Dermis microvascular lymphatic vessel endothelial cell (primary cell): ENCODE measurements around the gene LSP1. TPM values are rescaled to one million over a fixed set of nuclear protein-coding genes. Genes with fewer than 3 reads are reported as not detected.

Experiments used
- DNase-seq, 2 donors: peaks; one replicate each; pipeline versions ENCODE4 v3.0.0 to v3.0.0-alpha.2; 2010; ENCODE audit warnings: low read depth in 2 of 2
- total RNA-seq: library from RNA; depleted of rRNA; stranded (reverse); fragments of >200 nt; gene quantifications from 2 replicates; pipeline ENCODE4 v1.2.1, GENCODE V29; 2014

Gene LSP1
- total RNA-seq, 1 donor from 2014 or later = under 0.01 TPM

GRCh38 chr11:1916132-1916985 is 63.5 kb downstream of the LSP1 start:
- no peak for DNase-seq

DNA sequence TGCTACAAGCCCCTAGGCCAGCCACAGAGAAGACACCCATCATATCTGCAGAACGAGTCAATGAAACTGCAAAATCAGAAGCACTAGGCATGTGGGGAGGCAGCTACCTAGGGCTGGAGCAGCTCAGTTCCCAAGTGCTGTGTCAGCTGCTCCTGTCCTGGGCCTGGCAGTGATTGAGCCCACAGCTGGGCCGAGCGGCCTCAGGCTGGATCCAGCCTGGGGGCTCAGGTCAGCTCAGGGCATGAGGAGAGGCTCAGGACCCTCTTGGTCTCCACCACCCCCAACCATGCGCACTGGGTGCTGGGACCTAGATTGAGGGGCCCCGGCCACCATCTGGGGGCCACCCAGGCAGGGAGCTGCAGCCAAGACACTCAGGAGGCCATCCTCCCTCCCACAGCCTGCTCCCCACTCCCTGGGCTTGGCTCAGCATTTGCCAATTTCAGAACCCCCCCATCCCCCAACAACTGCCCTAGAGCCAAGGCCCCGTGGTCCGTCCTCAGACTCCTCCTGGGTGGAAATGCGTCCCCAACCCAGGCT is 64.2 kb downstream of the LSP1 start:
- DNase-seq = no peak

- DNase-seq = no peak
Measured at GRCh38 chr11:1917523-1918435, 64.9 kb downstream of the LSP1 start.

- no peak for DNase-seq
Measured at GRCh38 chr11:1918436-1919315, 65.8 kb downstream of the LSP1 start.

DNA sequence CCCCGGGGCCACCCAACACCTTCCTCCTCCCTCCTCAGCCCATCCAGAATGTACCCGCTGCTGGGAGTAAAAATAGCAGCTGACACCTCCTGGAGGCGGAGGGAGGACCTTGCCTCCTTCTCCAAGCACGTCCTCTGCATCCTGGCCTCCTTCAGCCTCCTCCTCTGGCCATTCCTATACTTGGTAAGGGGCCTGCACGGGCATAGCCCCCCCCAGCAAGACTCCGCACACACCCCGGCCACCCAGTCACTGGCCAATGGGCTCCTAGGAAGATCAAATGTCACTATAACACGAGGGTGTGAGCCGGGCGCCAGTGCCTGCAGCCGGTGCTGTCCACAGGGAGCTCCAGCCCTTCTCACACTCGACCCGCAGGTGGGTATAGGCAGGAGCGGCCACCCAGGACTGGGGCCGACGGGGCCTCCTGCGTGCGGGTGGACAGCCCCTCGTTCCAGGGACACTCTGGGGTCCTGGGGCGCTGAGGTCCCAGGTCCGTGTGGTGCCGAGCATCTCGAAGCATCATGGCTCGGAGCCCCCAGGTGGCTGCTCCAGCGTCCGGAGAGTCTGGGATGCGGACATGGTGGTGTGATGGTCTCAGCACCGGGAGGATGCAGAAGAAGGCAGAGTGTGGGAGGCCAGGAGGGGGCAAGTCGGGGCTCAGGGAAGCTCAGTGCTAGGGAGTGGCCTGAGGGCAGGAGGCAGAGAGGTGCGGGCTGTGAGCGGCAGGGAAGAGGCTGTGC is 66.7 kb downstream of the LSP1 start, which contains the start of gene TNNT3:
TNNT3 (plus strand) TSS at position 313 of the 737 bp plus-strand sequence. CDS start 3,172 bp downstream, outside the sequence.
- DNase-seq = no peak

- no peak for DNase-seq
Measured at GRCh38 chr11:1920128-1920908, 67.4 kb downstream of the LSP1 start.

- DNase-seq = no peak
Measured at GRCh38 chr11:1920909-1921573, 68.2 kb downstream of the LSP1 start.

DNA sequence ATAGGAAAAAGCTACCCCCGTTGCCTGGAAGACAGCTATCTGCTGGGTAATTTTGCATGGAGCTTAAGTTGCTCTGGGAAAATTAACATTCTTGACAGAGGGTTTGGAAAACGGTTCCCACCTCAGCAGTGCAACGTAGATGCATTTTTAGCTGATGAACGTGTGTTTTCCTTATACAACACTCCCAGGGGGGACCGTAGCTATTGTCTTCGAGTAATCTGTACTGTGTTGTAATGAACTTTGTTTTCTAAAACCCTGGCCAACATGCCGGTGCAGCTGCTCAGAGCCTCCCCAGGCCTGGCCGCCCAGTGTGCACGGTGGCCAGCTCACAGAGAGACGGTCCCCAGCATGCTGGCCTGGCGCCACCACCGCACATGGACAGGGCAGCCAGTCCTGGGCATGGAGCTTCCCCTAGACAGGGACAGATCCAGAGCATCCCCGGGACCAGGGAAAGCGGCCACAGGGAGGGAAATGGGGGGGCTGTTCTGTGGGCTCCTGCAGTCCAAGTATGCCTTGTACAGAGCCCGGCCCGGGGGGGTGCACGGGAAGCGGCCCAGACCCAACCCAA is 68.8 kb downstream of the LSP1 start:
- DNase-seq = peak in 1 of 2 donors; percentile 37

DNA sequence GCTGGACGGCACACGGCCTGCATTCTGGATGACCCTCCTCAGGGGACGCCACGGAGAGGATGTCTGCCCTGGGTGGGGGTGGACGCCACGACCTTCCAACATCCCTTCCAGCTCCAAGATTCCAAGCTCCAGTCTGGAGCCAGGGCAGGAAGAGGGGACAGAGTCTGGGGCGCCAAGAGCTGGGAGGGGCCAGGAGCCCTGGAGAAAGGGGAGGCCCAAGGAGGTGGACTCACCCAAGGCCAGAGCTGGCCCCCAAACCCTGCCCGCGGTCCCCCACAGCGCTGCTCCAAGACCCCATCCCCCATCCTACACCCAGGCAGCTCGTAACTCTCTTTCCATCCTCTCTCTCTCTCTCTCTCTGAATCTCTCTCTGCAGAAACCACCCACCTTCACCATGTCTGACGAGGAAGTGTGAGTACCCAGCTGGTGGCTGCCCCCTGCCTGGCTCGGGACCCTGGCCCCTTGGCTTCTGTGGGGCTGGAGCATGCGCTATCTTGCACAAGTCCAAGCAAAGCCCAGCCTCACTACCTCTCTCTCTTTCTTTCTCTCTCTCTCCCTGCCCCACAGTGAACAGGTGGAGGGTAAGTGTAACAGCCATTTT is 69.7 kb downstream of the LSP1 start:
- no peak for DNase-seq

DNA sequence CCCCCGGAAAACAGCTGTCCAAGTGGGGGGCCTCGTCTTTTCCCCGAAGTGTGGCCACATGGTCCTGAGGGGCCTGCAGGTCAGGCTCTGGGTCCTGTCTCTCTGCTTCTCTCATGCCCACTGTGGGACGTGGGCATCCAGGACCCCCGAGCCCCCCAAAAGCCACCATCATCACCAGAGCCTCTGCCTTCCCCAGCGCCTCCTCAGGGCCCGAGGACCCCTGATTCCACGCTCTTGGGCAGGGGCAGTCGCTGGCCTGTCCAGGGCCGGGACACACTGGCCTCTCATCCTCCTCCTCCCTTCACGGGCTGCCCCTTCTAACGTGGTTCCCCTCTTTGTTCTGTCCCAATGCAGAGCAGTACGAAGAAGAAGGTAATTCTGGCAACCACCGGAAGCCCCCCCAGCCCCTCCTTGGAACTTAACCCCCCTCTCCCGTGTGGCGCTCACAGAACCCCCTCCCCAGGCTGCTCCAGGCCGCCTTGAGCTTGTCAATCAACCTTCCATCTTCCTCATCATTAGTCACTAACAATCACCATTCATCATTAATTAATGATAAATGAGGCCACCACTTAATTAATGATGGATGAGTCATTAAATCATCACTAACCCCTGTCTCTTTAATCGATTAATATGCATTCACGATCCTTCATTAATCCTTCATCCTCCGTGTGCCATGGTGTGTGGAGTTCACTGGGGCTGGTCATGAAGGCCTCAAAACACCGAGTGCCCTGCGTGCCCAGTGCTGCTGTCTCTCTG is 70.5 kb downstream of the LSP1 start:
- no peak for DNase-seq

- DNase-seq = no peak
Measured at GRCh38 chr11:1924181-1924580, 71.3 kb downstream of the LSP1 start.

DNA sequence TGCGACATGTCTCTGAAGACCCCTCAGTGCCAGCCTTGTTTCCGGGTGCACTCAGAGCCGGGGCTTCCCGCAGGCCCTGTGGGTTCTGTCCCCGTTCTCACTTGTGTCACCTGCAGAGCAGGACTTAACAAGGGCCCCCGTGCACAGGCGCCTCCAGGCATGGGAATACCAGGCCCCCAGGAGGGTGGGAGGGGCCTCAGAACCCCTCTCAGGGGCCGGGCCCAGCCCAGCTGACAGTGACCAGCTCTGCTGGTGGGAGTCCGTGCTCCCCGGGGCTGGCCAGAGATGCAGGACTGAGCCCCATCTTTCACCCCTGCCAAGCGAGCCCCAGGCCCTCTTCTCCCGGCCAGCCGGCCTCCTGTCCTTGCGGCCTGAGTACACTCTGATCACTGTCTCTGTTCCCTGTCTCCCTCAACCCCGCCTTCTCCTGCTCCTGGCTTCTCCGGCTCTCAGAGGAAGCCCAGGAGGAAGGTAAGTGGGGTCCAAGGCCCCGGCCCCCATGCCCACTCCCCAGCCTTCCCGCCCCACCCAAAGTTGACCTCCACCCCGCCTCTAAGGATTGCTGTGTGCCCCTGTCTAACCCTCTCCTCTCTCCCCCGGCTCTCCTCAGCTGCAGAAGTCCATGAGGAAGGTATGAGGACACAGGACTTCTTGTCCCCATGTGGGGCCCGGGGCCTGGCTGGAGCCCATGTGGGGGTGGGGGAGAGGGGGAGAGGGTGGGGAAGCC is 71.9 kb downstream of the LSP1 start:
- DNase-seq = no peak

GRCh38 chr11:1925373-1926155 is 72.7 kb downstream of the LSP1 start:
- no peak for DNase-seq

- no peak for DNase-seq
Measured at GRCh38 chr11:1926156-1927025, 73.5 kb downstream of the LSP1 start.
